ENCODE data around the gene MAP7D2. TPM values are rescaled to one million over a fixed set of nuclear protein-coding genes. Genes with fewer than 3 reads are reported as not detected.

The MAP7D2 gene
- total and polyA plus RNA-seq, 9 of the 15 experiments (the other 6 are each of a cell fraction or from before 2014, with no cell fraction given) = 0.01 to 0.04 (median 0.03) TPM; not detected in 4

DNA sequence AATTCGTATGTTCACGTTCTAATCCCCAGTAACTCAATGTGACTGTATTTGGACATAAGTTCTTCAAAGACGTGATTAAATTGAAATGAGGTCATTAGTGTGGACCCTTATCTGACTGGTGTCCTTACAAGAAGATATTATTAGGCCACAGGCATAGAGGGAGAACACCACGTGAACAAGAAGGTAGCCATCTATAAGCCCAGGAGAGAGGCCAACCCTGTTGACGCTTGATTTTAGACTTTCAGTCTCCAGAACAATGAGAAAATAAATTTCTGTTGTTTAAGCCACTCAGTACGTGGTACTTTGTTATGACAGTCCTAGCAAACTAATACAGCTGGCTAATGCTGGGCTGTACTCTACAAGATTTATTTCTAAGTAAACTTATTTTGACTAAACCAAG is 26.4 kb upstream of the MAP7D2 start (continued):
- TF ChIP-seq ZNF586 (CRISPR knock-in tag; conservative IDR thresholded peaks at IDR 0.05) = no peak
- TF ChIP-seq, protein P1, sequence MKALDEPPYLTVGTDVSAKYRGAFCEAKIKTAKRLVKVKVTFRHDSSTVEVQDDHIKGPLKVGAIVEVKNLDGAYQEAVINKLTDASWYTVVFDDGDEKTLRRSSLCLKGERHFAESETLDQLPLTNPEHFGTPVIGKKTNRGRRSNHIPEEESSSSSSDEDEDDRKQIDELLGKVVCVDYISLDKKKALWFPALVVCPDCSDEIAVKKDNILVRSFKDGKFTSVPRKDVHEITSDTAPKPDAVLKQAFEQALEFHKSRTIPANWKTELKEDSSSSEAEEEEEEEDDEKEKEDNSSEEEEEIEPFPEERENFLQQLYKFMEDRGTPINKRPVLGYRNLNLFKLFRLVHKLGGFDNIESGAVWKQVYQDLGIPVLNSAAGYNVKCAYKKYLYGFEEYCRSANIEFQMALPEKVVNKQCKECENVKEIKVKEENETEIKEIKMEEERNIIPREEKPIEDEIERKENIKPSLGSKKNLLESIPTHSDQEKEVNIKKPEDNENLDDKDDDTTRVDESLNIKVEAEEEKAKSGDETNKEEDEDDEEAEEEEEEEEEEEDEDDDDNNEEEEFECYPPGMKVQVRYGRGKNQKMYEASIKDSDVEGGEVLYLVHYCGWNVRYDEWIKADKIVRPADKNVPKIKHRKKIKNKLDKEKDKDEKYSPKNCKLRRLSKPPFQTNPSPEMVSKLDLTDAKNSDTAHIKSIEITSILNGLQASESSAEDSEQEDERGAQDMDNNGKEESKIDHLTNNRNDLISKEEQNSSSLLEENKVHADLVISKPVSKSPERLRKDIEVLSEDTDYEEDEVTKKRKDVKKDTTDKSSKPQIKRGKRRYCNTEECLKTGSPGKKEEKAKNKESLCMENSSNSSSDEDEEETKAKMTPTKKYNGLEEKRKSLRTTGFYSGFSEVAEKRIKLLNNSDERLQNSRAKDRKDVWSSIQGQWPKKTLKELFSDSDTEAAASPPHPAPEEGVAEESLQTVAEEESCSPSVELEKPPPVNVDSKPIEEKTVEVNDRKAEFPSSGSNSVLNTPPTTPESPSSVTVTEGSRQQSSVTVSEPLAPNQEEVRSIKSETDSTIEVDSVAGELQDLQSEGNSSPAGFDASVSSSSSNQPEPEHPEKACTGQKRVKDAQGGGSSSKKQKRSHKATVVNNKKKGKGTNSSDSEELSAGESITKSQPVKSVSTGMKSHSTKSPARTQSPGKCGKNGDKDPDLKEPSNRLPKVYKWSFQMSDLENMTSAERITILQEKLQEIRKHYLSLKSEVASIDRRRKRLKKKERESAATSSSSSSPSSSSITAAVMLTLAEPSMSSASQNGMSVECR (CRISPR knock-in tag; IDR thresholded peaks at IDR 0.05) = no peak
- no peak for TF ChIP-seq HNRNPH1 (optimal IDR thresholded peaks at IDR 0.05; ENCODE audit: low read depth, low read length)
- no peak for TF ChIP-seq SPI1 (IDR thresholded peaks at IDR 0.05; ENCODE audit: borderline replicate concordance, low read depth, low read length)
- TF ChIP-seq BHLHE40 (IDR thresholded peaks at IDR 0.05; ENCODE audit: low read length) = no peak
- TF ChIP-seq, protein P2, sequence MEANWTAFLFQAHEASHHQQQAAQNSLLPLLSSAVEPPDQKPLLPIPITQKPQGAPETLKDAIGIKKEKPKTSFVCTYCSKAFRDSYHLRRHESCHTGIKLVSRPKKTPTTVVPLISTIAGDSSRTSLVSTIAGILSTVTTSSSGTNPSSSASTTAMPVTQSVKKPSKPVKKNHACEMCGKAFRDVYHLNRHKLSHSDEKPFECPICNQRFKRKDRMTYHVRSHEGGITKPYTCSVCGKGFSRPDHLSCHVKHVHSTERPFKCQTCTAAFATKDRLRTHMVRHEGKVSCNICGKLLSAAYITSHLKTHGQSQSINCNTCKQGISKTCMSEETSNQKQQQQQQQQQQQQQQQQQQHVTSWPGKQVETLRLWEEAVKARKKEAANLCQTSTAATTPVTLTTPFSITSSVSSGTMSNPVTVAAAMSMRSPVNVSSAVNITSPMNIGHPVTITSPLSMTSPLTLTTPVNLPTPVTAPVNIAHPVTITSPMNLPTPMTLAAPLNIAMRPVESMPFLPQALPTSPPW (CRISPR knock-in tag; IDR thresholded peaks at IDR 0.05) = no peak
- TF ChIP-seq, protein P3, sequence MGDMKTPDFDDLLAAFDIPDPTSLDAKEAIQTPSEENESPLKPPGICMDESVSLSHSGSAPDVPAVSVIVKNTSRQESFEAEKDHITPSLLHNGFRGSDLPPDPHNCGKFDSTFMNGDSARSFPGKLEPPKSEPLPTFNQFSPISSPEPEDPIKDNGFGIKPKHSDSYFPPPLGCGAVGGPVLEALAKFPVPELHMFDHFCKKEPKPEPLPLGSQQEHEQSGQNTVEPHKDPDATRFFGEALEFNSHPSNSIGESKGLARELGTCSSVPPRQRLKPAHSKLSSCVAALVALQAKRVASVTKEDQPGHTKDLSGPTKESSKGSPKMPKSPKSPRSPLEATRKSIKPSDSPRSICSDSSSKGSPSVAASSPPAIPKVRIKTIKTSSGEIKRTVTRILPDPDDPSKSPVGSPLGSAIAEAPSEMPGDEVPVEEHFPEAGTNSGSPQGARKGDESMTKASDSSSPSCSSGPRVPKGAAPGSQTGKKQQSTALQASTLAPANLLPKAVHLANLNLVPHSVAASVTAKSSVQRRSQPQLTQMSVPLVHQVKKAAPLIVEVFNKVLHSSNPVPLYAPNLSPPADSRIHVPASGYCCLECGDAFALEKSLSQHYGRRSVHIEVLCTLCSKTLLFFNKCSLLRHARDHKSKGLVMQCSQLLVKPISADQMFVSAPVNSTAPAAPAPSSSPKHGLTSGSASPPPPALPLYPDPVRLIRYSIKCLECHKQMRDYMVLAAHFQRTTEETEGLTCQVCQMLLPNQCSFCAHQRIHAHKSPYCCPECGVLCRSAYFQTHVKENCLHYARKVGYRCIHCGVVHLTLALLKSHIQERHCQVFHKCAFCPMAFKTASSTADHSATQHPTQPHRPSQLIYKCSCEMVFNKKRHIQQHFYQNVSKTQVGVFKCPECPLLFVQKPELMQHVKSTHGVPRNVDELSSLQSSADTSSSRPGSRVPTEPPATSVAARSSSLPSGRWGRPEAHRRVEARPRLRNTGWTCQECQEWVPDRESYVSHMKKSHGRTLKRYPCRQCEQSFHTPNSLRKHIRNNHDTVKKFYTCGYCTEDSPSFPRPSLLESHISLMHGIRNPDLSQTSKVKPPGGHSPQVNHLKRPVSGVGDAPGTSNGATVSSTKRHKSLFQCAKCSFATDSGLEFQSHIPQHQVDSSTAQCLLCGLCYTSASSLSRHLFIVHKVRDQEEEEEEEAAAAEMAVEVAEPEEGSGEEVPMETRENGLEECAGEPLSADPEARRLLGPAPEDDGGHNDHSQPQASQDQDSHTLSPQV (IDR thresholded peaks at IDR 0.05) = peak; percentile 68
- TF ChIP-seq, protein P4, sequence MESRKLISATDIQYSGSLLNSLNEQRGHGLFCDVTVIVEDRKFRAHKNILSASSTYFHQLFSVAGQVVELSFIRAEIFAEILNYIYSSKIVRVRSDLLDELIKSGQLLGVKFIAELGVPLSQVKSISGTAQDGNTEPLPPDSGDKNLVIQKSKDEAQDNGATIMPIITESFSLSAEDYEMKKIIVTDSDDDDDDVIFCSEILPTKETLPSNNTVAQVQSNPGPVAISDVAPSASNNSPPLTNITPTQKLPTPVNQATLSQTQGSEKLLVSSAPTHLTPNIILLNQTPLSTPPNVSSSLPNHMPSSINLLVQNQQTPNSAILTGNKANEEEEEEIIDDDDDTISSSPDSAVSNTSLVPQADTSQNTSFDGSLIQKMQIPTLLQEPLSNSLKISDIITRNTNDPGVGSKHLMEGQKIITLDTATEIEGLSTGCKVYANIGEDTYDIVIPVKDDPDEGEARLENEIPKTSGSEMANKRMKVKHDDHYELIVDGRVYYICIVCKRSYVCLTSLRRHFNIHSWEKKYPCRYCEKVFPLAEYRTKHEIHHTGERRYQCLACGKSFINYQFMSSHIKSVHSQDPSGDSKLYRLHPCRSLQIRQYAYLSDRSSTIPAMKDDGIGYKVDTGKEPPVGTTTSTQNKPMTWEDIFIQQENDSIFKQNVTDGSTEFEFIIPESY (CRISPR knock-in tag; IDR thresholded peaks at IDR 0.05) = no peak
- TF ChIP-seq ZNF583 (CRISPR knock-in tag; IDR thresholded peaks at IDR 0.05) = no peak
- no peak for TF ChIP-seq BRF1 (IDR thresholded peaks at IDR 0.05; ENCODE audit: borderline replicate concordance, extremely low read depth, insufficient read length)
- TF ChIP-seq, protein P5, sequence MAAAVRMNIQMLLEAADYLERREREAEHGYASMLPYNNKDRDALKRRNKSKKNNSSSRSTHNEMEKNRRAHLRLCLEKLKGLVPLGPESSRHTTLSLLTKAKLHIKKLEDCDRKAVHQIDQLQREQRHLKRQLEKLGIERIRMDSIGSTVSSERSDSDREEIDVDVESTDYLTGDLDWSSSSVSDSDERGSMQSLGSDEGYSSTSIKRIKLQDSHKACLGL (CRISPR knock-in tag; IDR thresholded peaks at IDR 0.05; ENCODE audit: borderline replicate concordance, poor library complexity, severe bottlenecking) = no peak
- no peak for TF ChIP-seq FOXJ2 (tag; IDR thresholded peaks at IDR 0.05)
- no peak for TF ChIP-seq POLR2AphosphoS2 (IDR thresholded peaks at IDR 0.05; ENCODE audit: low read length)
